PC-9 (cell line): ENCODE results near the gene LCP1. TPM values are rescaled to one million over a fixed set of nuclear protein-coding genes. Genes with fewer than 3 reads are reported as not detected.

ENCODE experiments used
- BruUV-seq: library from RNA; stranded (reverse); fragments of 400-500 nt; replicated peaks from 2 replicates; lab custom pipeline; 2021; lab: Mats Ljungman, UMichigan
- CTCF ChIA-PET: fragments of 300-600 bp; sonication (Branson Sonifier 250); formaldehyde crosslinking; loops from one replicate; lab custom pipeline; 2022; ENCODE audit warnings: antibody characterized with exemption; lab: Charles Lee
- POLR2A ChIA-PET: fragments of 300-600 bp; sonication (Branson Sonifier 250); formaldehyde crosslinking; loops from one replicate; lab custom pipeline; 2022; ENCODE audit warnings: antibody characterized with exemption; ENCODE audit not compliant: unreplicated experiment; lab: Charles Lee
- DNase-seq, 2 experiments: peaks; one replicate each; pipeline versions ENCODE4 v3.0.0 to v3.0.0-alpha.2; 2015 to 2022; ENCODE audit warnings: mixed read lengths in 1 of 2
- H2AFZ ChIP-seq: fragments of 200-600 bp; sonication (generic); 2 replicates; pipeline ENCODE4 v1.8.1; 2017; ENCODE audit warnings: antibody characterized with exemption
- H3F3A ChIP-seq: fragments of 200-600 bp; sonication (generic); 2 replicates; pipeline ENCODE4 v1.8.1; 2017; ENCODE audit warnings: antibody characterized with exemption, mild to moderate bottlenecking, low read depth; ENCODE audit not compliant: insufficient read depth
- H3K27ac ChIP-seq: fragments of 200-600 bp; sonication (generic); 2 replicates; pipeline ENCODE4 v1.6.1; 2016; ENCODE audit warnings: mixed run types
- H3K27me3 ChIP-seq: fragments of 200-600 bp; sonication (generic); 2 replicates; pipeline ENCODE4 v1.6.1; 2016; ENCODE audit warnings: low read depth, mixed run types; ENCODE audit not compliant: insufficient read depth
- H3K36me3 ChIP-seq: fragments of 200-600 bp; sonication (generic); 2 replicates; pipeline ENCODE4 v1.6.1; 2016; ENCODE audit warnings: low read depth, mixed run types
- H3K4me1 ChIP-seq: fragments of 200-600 bp; sonication (generic); replicated peaks from 2 replicates; pipeline ENCODE4 v1.6.1; 2016; ENCODE audit warnings: mixed run types; ENCODE audit not compliant: insufficient read depth
- H3K4me2 ChIP-seq: fragments of 200-600 bp; sonication (generic); 2 replicates; pipeline ENCODE4 v1.6.1; 2017; ENCODE audit warnings: mixed run types
- H3K4me3 ChIP-seq: fragments of 200-600 bp; sonication (generic); 2 replicates; pipeline ENCODE4 v1.6.1; 2016; ENCODE audit warnings: mixed run types
- H3K79me2 ChIP-seq: fragments of 200-600 bp; sonication (generic); 2 replicates; pipeline ENCODE4 v1.6.1; 2017; ENCODE audit warnings: low read depth, mixed run types
- H3K9me2 ChIP-seq: fragments of 200-600 bp; sonication (generic); 2 replicates; pipeline ENCODE4 v1.8.1; 2017; ENCODE audit warnings: mild to moderate bottlenecking; ENCODE audit not compliant: insufficient read depth
- H3K9me3 ChIP-seq: fragments of 200-600 bp; sonication (generic); 2 replicates; pipeline ENCODE4 v1.8.1; 2016; ENCODE audit warnings: low read depth; ENCODE audit not compliant: insufficient read depth
- H4K20me1 ChIP-seq: fragments of 200-600 bp; sonication (generic); 2 replicates; pipeline ENCODE4 v1.8.1; 2017; ENCODE audit not compliant: insufficient read depth
- EZH2 ChIP-seq: fragments of 200-600 bp; sonication (generic); IDR thresholded peaks from 2 replicates; pipeline ENCODE4 v1.8.0; 2017; ENCODE audit warnings: antibody characterized with exemption, low read depth
- intact Hi-C: fragments of 100-400 bp; cut with micrococcal nuclease; formaldehyde crosslinking; loops from one replicate; pipeline ENCODE4 v1.10.0; 2022; ENCODE audit not compliant: unreplicated experiment
- total RNA-seq: library from RNA; stranded (reverse); gene quantifications from 2 replicates; pipeline ENCODE4 v1.2.3, GENCODE V29; 2021
- TF ChIP-seq, protein P1 (sequence below): fragments of 200-600 bp; sonication (generic); conservative IDR thresholded peaks from 2 replicates; pipeline ENCODE4 v1.6.1; 2017; ENCODE audit warnings: mixed run types, antibody characterized with exemption, mild to moderate bottlenecking, moderate library complexity

The LCP1 gene
- total RNA-seq, 1 experiment from 2014 or later = 197 TPM

DNA sequence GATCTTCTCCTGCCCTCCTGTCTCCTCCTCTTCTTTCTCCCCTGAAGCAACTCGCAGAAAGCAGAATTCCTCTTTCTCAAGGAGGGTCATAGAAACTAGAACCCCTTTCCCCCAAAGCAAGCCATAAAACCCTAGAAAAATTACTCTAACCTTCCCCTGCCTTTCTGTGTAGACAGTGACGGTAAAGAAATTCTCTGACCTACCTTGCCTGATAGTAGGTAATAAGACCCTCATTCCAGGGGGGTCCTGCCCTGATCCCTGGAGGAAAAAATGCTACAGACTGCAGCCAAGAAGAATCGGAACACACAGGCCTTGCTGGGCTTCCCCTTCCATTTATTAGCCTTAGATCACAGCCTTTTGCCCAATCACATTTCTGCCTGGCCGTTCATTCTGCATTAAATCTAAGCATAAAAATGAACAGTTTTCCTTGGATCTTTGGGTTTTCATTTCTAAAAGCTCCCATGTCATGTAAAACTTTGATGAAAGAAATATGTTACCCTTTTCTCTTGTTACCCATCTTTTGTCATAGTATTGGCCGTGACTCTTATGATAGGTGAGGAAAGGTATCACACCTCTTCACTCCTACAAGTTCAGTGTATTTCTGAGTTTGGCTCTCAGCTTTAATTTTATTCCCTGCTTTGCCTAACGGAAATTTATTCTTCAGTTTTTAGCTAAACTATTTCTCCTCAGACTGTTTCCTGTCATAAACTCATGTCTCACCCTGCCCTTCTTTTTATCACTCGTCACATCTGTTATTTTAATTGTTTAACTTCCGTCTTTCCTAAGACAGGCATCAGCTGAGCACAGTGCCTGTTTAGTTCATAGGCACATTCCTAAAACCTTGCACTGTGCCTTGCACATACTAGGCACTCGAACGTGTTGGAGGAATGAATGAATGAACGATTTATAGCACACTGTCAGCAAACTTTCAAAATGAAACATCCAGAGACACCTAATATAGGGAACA lies 56.7 kb downstream of the LCP1 start:
- no TSS peak for BruUV-seq
- H3K4me2 ChIP-seq = no peak overlapping the region
- H2AFZ ChIP-seq = no peak overlapping the region
- H3K4me1 ChIP-seq = peaks cover 4% of the 10 kb centered on the region
- H3K9me2 ChIP-seq = no peaks in the 10 kb centered on the region
- DNase-seq = no peak
- no peak for TF ChIP-seq EZH2
- TF ChIP-seq, protein P1, sequence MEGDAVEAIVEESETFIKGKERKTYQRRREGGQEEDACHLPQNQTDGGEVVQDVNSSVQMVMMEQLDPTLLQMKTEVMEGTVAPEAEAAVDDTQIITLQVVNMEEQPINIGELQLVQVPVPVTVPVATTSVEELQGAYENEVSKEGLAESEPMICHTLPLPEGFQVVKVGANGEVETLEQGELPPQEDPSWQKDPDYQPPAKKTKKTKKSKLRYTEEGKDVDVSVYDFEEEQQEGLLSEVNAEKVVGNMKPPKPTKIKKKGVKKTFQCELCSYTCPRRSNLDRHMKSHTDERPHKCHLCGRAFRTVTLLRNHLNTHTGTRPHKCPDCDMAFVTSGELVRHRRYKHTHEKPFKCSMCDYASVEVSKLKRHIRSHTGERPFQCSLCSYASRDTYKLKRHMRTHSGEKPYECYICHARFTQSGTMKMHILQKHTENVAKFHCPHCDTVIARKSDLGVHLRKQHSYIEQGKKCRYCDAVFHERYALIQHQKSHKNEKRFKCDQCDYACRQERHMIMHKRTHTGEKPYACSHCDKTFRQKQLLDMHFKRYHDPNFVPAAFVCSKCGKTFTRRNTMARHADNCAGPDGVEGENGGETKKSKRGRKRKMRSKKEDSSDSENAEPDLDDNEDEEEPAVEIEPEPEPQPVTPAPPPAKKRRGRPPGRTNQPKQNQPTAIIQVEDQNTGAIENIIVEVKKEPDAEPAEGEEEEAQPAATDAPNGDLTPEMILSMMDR = no peak
- no peak overlapping the region for H3K27ac ChIP-seq
- H4K20me1 ChIP-seq = no peaks in the 10 kb centered on the region
- ChIA-PET CTCF (interaction anchor here (0.7 to 1.3 kb wide), 2 partner anchors 23 to 318 kb away, joined by 3 to 6 read pairs; no protein-coding TSS in a partner anchor), POLR2A (no interaction called here)
- peaks cover 7% of the 10 kb centered on the region; the same call in 1 of the 2 replicates for H3K36me3 ChIP-seq
- H3F3A ChIP-seq = peaks cover 14% of the 10 kb centered on the region; the same call in 1 of the 2 replicates
- H3K79me2 ChIP-seq = no peaks in the 10 kb centered on the region
- H3K4me3 ChIP-seq = no peak overlapping the region
- no peaks in the 10 kb centered on the region for H3K27me3 ChIP-seq
- no peaks in the 10 kb centered on the region for H3K9me3 ChIP-seq
- intact Hi-C loops = loop anchor here (10.0 kb wide), 1 partner anchor 160 kb away; no protein-coding TSS in a partner anchor

DNA sequence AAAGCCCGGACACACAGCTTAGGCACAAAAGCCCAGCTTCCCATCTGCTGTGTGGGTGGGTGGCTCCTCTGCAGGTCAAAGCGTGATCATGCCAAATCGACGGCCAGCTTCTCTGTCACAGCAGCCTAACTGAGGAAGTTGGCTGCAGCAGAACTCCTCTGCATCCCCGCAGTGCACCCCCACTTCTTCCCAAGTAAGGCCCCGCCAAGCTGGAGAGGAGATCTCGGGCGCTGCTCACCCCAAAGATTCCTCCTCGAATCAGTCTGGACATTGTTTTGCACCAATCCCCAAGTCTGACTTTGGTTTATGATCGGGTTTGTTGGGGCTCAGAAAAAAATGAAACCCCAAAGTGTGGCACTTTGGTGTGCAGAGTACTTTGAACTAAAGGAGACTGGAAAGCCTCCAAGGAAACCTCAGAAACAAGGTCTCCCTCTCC lies 57.4 kb downstream of the LCP1 start:
- Histone ChIP-seq H3K79me2 (no peaks in the 10 kb centered on the region), H3F3A (peaks cover 14% of the 10 kb centered on the region; the same call in 1 of the 2 replicates), H3K9me3 (no peaks in the 10 kb centered on the region), H3K36me3 (peaks cover 7% of the 10 kb centered on the region; the same call in 1 of the 2 replicates), H3K9me2 (no peaks in the 10 kb centered on the region), H2AFZ (no peak overlapping the region), H4K20me1 (no peaks in the 10 kb centered on the region), H3K4me2 (no peak overlapping the region), H3K27me3 (no peaks in the 10 kb centered on the region), H3K4me3 (no peak overlapping the region), H3K4me1 (peaks cover 8% of the 10 kb centered on the region), H3K27ac (no peak overlapping the region)
- TF ChIP-seq, protein P1 = no peak
- TF ChIP-seq EZH2 = no peak
- DNase-seq = no peak
- ChIA-PET CTCF (no interaction called here), POLR2A (no interaction called here)
- BruUV-seq = no TSS peak
- intact Hi-C loops = loop anchor here (10.0 kb wide), 1 partner anchor 160 kb away; no protein-coding TSS in a partner anchor

- DNase-seq = no peak
- H3K4me3 ChIP-seq = no peak overlapping the region
- H3K27me3 ChIP-seq = no peaks in the 10 kb centered on the region
- CTCF ChIA-PET = interaction anchor here (1.1 kb wide), 1 partner anchor 10 kb away, joined by 4 read pairs; no protein-coding TSS in a partner anchor
- peaks cover 7% of the 10 kb centered on the region; the same call in 1 of the 2 replicates for H3K36me3 ChIP-seq
- H3K79me2 ChIP-seq = no peaks in the 10 kb centered on the region
- H4K20me1 ChIP-seq = no peaks in the 10 kb centered on the region
- H3K4me1 ChIP-seq = peaks cover 8% of the 10 kb centered on the region
- peaks cover 14% of the 10 kb centered on the region; the same call in 1 of the 2 replicates for H3F3A ChIP-seq
- intact Hi-C loops = loop anchor here (10.0 kb wide), 1 partner anchor 158 kb away; no protein-coding TSS in a partner anchor
- H3K9me2 ChIP-seq = no peaks in the 10 kb centered on the region
- H3K9me3 ChIP-seq = no peaks in the 10 kb centered on the region
- H3K27ac ChIP-seq = no peak overlapping the region
- BruUV-seq = no TSS peak
- no peak overlapping the region for H3K4me2 ChIP-seq
- POLR2A ChIA-PET = no interaction called here
- TF ChIP-seq, protein P1 = no peak
- TF ChIP-seq EZH2 = no peak
- no peak overlapping the region for H2AFZ ChIP-seq
Measured at GRCh38 chr13:46122304-46122703, 59.7 kb downstream of the LCP1 start.
